Adrenal gland (tissue), 5 donors: ENCODE results near the gene DUSP16.

Experiments used
- CTCF ChIP-seq, 6 experiments: fragments of 450-650 bp in 4 of 6; fragments of 200-600 bp in 2 of 6; sonication (generic) in 1 of 6; IDR thresholded peaks; 1 replicate in 5 of 6; 2 replicates in 1 of 6; pipeline versions ENCODE4 v1.5.1 to v1.8.0; 2016 to 2021; ENCODE audit warnings: antibody characterized with exemption in 6 of 6, mild to moderate bottlenecking in 2 of 6, moderate library complexity in 1 of 6
- POLR2A ChIP-seq, 2 donors: fragments of 450-650 bp; IDR thresholded peaks; one replicate each; pipeline ENCODE4 v1.6.1; 2017; ENCODE audit warnings: antibody characterized with exemption in 2 of 2, mild to moderate bottlenecking in 2 of 2, moderate library complexity in 1 of 2
- donor health status: DM: no; HTN: no; CAD: no.

- TF ChIP-seq CTCF (IDR thresholded peaks at IDR 0.05) (no peak), POLR2A (IDR thresholded peaks at IDR 0.05) (no peak)
Observed at GRCh38 chr12:12491606-12492005, 71.1 kb downstream of the DUSP16 start.
